SK-N-SH treated with all-trans-retinoic acid at 6 μM for 48 hours (cell line): ENCODE data around the gene TMEM41A.

Experiments used
- ARNTL ChIP-seq: fragments of 450-650 bp; formaldehyde crosslinking; IDR thresholded peaks from 2 replicates; pipeline ENCODE4 v1.5.0; 2020; ENCODE audit warnings: low read depth, mild to moderate bottlenecking, moderate library complexity, borderline replicate concordance
- CREB5 ChIP-seq: fragments of 250-450 bp; sonication (Bioruptor Pico); IDR thresholded peaks from 2 replicates; pipeline ENCODE4 v1.5.1; 2020; ENCODE audit warnings: low read depth, mild to moderate bottlenecking, moderate library complexity
- GLIS3 ChIP-seq: fragments of 250-450 bp; sonication (Bioruptor Pico); IDR thresholded peaks from 2 replicates; pipeline ENCODE4 v1.5.0; 2020; ENCODE audit warnings: mild to moderate bottlenecking, moderate library complexity
- OSR1 ChIP-seq: fragments of 250-450 bp; sonication (Bioruptor Pico); IDR thresholded peaks from 2 replicates; pipeline ENCODE4 v1.8.0; 2022; ENCODE audit warnings: moderate library complexity, mild to moderate bottlenecking, inconsistent platforms
- SNAI2 ChIP-seq: fragments of 250-450 bp; sonication (Bioruptor Pico); IDR thresholded peaks from 2 replicates; pipeline ENCODE4 v1.5.0; 2020; ENCODE audit warnings: mild to moderate bottlenecking, moderate library complexity
- TOX ChIP-seq: fragments of 250-450 bp; sonication (Bioruptor Pico); IDR thresholded peaks from 2 replicates; pipeline ENCODE4 v1.8.0; 2021; ENCODE audit warnings: mild to moderate bottlenecking, moderate library complexity, borderline replicate concordance

- TF ChIP-seq GLIS3 (CRISPR knock-in tag), result no peak
- no peak for TF ChIP-seq OSR1 (CRISPR knock-in tag)
- no peak for TF ChIP-seq TOX (CRISPR knock-in tag)
- TF ChIP-seq CREB5 (CRISPR knock-in tag), result no peak
- TF ChIP-seq SNAI2 (CRISPR knock-in tag), result no peak
- no peak for TF ChIP-seq ARNTL (CRISPR knock-in tag)
Measured at GRCh38 chr3:185465471-185465870, 33.4 kb downstream of the TMEM41A start.
